Loucy (cell line): ENCODE data around the gene HIGD2B.
"Not testable (repeated sequence)": the region's sequence is repeated elsewhere in the genome, so short reads cannot be mapped to it uniquely, and the experiment has no call there.

Experiments
- H2AFZ ChIP-seq: fragments of 200-600 bp; sonication (generic); 2 replicates; pipeline ENCODE4 v1.6.0; 2016; ENCODE audit warnings: antibody characterized with exemption, mild to moderate bottlenecking, low read length, moderate library complexity
- H3F3A ChIP-seq: fragments of 200-600 bp; 2 replicates; pipeline ENCODE4 v1.6.0; 2016; ENCODE audit warnings: antibody characterized with exemption, low read depth, mild to moderate bottlenecking
- H3K27me3 ChIP-seq: fragments of 200-600 bp; sonication (generic); 2 replicates; pipeline ENCODE4 v1.6.1; 2014; ENCODE audit warnings: low read length, mild to moderate bottlenecking; ENCODE audit not compliant: insufficient read depth, poor library complexity, severe bottlenecking
- H3K36me3 ChIP-seq: fragments of 200-600 bp; sonication (generic); 2 replicates; pipeline ENCODE4 v1.6.1; 2016; ENCODE audit warnings: low read length; ENCODE audit not compliant: insufficient read depth
- H3K4me1 ChIP-seq: fragments of 200-600 bp; sonication (generic); 2 replicates; pipeline ENCODE4 v1.5.1; 2014; ENCODE audit warnings: low read length, mild to moderate bottlenecking; ENCODE audit not compliant: insufficient read depth, poor library complexity, severe bottlenecking
- H3K4me2 ChIP-seq: fragments of 200-600 bp; sonication (generic); 2 replicates; pipeline ENCODE4 v1.6.0; 2014; ENCODE audit warnings: antibody characterized with exemption, low read length, low read depth, mild to moderate bottlenecking; ENCODE audit not compliant: poor library complexity, severe bottlenecking
- H3K4me3 ChIP-seq: fragments of 200-600 bp; sonication (generic); 2 replicates; pipeline ENCODE4 v1.5.1; 2014; ENCODE audit warnings: low read length, mild to moderate bottlenecking, mixed read lengths; ENCODE audit not compliant: poor library complexity, severe bottlenecking
- H3K79me2 ChIP-seq: fragments of 200-600 bp; sonication (generic); 2 replicates; pipeline ENCODE4 v1.6.1; 2014; ENCODE audit warnings: low read length; ENCODE audit not compliant: insufficient read depth
- H3K9ac ChIP-seq: fragments of 200-600 bp; sonication (generic); 2 replicates; pipeline ENCODE4 v1.6.0; 2014; ENCODE audit warnings: mild to moderate bottlenecking, low read depth, low read length, moderate library complexity; ENCODE audit not compliant: poor library complexity, severe bottlenecking
- H3K9me2 ChIP-seq: fragments of 200-600 bp; sonication (generic); replicated peaks from 2 replicates; pipeline ENCODE4 v1.6.1; 2016; ENCODE audit warnings: low read depth, low read length, mixed read lengths
- H3K9me3 ChIP-seq: fragments of 200-600 bp; sonication (generic); 2 replicates; pipeline ENCODE4 v1.6.1; 2014; ENCODE audit warnings: mild to moderate bottlenecking, antibody characterized with exemption, low read length, low read depth; ENCODE audit not compliant: insufficient read depth
- H4K20me1 ChIP-seq: fragments of 200-600 bp; sonication (generic); 2 replicates; pipeline ENCODE4 v1.6.0; 2014; ENCODE audit warnings: antibody characterized with exemption, low read length, mild to moderate bottlenecking; ENCODE audit not compliant: insufficient read depth, poor library complexity, severe bottlenecking
- TF ChIP-seq, protein P1 (sequence below): fragments of 200-600 bp; sonication (generic); conservative IDR thresholded peaks from 2 replicates; pipeline ENCODE4 v1.5.1; 2014; ENCODE audit warnings: mild to moderate bottlenecking, antibody characterized with exemption, low read length

The HIGD2B gene

GRCh38 chr15:72639759-72640483 is 46.1 kb downstream of the HIGD2B start:
- not testable (repeated sequence) for H4K20me1 ChIP-seq, H3K4me1 ChIP-seq, H3K4me3 ChIP-seq, H2AFZ ChIP-seq, H3F3A ChIP-seq, H3K4me2 ChIP-seq, H3K36me3 ChIP-seq, H3K9me3 ChIP-seq, H3K9ac ChIP-seq, H3K79me2 ChIP-seq, H3K27me3 ChIP-seq, H3K9me2 ChIP-seq

DNA sequence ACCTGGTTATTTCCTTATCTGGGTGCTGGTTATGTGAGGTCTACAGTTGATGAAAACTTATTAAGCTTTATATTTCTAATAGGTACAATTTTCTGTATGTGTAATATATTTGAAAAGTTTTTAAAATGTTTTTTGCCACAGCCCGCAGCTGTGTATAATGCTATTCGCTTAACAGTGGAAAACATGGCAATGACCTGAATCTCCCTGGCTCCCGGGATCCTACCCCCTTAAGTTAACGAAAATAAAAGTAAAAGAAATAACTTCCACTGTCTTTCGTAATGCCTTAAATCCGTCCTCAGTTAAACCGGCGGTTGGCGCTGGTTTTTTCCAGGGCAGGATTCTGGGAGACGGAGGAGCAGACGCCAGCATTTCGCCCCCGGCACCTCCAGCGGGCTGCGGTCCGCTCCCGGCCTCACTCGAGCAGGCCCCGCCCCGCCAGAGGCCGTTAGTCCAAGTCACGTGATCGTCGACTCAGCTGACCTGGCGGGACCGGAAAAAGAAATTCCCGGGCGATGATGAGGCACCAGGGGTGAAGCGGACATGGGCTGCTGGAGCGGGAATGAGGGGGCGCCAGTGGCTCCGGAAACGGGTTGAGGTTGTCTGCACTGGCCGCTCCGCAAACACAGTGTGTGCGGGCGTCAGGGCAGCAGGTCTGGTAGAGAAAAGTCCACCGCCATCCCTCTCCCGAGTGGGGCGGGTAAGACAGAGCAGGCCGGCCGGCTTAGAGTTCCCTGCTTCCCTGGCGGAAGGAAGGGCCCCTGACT is 49.3 kb downstream of the HIGD2B start:
- H3K4me2 ChIP-seq, H3K9me3 ChIP-seq, H3K79me2 ChIP-seq, H3K4me1 ChIP-seq, H3K9ac ChIP-seq, H3K27me3 ChIP-seq, H2AFZ ChIP-seq, H3F3A ChIP-seq, H4K20me1 ChIP-seq, H3K36me3 ChIP-seq, H3K4me3 ChIP-seq, H3K9me2 ChIP-seq: not testable (repeated sequence)

- H3K79me2 ChIP-seq, H2AFZ ChIP-seq, H3F3A ChIP-seq, H3K27me3 ChIP-seq, H3K9me2 ChIP-seq, H3K4me3 ChIP-seq, H3K36me3 ChIP-seq, H3K4me2 ChIP-seq, H3K9ac ChIP-seq, H3K4me1 ChIP-seq, H4K20me1 ChIP-seq, H3K9me3 ChIP-seq: not testable (repeated sequence)
Observed at GRCh38 chr15:72629068-72629570, 56.9 kb downstream of the HIGD2B start.

DNA sequence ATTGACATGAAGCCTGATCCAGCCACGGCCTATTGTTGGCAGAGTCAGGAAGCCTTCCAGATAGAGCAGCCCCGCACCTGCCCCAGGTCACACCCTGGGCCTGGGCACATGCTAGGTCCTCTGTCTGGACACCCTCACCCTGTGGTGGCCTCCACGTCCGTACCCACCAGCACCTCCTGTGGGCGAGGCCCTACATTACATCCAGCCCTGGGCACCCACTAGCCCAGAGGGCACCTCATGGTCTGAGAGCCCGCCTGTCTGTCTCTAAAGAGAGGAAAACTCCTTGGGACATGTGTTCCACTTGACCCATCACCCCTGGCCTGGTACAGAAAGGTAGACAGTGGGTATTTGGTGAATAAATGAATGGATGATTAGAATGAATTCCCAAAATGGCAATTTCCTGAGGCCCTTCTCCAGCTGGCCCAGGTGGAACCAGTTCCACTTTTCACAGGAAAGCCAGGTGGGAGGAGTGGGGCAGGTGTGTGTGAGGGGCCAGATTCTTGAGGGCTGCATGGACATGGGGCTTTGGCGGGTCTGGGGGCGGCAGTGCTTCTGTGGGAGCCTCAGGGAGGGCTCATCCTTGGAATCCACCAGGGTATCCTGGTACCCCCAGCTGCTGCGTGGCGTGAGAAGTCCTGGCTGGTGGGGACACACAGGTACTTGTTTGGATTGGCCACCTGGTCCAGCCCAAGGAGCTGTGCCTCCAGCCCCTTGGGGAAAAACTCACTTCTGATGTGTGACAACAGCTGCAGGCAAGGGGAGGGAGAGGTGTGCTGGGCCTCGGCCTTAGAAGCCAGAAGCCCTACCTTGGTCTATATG is 57.5 kb downstream of the HIGD2B start:
- not testable (repeated sequence) for H3K4me1 ChIP-seq, H3K9ac ChIP-seq, H3K4me3 ChIP-seq, H4K20me1 ChIP-seq, H3K27me3 ChIP-seq, H3F3A ChIP-seq, H2AFZ ChIP-seq, H3K9me2 ChIP-seq, H3K79me2 ChIP-seq, H3K4me2 ChIP-seq, H3K9me3 ChIP-seq, H3K36me3 ChIP-seq
- TF ChIP-seq, protein P1, sequence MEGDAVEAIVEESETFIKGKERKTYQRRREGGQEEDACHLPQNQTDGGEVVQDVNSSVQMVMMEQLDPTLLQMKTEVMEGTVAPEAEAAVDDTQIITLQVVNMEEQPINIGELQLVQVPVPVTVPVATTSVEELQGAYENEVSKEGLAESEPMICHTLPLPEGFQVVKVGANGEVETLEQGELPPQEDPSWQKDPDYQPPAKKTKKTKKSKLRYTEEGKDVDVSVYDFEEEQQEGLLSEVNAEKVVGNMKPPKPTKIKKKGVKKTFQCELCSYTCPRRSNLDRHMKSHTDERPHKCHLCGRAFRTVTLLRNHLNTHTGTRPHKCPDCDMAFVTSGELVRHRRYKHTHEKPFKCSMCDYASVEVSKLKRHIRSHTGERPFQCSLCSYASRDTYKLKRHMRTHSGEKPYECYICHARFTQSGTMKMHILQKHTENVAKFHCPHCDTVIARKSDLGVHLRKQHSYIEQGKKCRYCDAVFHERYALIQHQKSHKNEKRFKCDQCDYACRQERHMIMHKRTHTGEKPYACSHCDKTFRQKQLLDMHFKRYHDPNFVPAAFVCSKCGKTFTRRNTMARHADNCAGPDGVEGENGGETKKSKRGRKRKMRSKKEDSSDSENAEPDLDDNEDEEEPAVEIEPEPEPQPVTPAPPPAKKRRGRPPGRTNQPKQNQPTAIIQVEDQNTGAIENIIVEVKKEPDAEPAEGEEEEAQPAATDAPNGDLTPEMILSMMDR, result peak; percentile 34

DNA sequence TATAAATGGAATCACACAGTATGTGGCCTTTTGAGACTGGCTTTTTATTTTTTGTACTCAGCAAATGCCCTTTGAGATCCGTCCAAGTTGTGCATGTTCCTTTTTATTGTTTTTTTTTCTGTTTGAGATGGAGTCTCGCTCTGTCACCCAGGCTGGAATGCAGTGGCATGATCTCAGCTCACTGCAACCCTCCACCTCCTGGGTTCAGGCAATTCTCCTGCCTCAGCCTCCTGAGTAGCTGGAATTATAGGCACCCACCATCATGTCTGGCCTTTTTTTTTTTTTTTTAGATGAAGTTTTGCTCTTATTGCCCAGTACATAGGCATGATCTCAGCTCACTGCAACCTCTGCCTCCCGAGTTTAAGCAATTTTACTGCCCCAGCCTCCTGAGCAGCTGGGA is 59.8 kb downstream of the HIGD2B start:
- not testable (repeated sequence) for H3K9me3 ChIP-seq, H3K79me2 ChIP-seq, H3K9me2 ChIP-seq, H3K4me2 ChIP-seq, H3F3A ChIP-seq, H3K4me3 ChIP-seq, H3K36me3 ChIP-seq, H3K9ac ChIP-seq, H3K4me1 ChIP-seq, H2AFZ ChIP-seq, H4K20me1 ChIP-seq, H3K27me3 ChIP-seq
